K562 (cell line): ENCODE data around the gene GRB2. TPM values are rescaled to one million over a fixed set of nuclear protein-coding genes. Genes with fewer than 3 reads are reported as not detected.
"Not testable (repeated sequence)": the region's sequence is repeated elsewhere in the genome, so short reads cannot be mapped to it uniquely, and the experiment has no call there.

ENCODE experiments used
- ATAC-seq: fragments of 200-7000 bp; cut with Tn5 transposase; 3 replicates; pipeline ENCODE4 v1.9.1; 2020; ENCODE audit warnings: moderate library complexity
- BruUV-seq: library from RNA; stranded (reverse); fragments of 400-500 nt; replicated peaks from 2 replicates; lab custom pipeline; 2021; lab: Mats Ljungman, UMichigan
- CTCF ChIA-PET: fragments of 300-600 bp; formaldehyde crosslinking; extraction: SDS; loops from one replicate; lab custom pipeline; 2021; ENCODE audit warnings: low intra/inter-chr PET ratio; lab: Yijun Ruan, JAX
- POLR2A ChIA-PET: fragments of 300-600, 350-650 bp; sonication (Branson Sonifier 250); formaldehyde crosslinking; extraction: SDS; loops from one replicate; lab custom pipeline; 2021; ENCODE audit warnings: antibody characterized with exemption, inconsistent platforms; lab: Yijun Ruan, JAX
- DNase-seq, 4 experiments: peaks; one replicate each; pipeline versions ENCODE4 v3.0.0 to v3.0.0-alpha.2; 2011 to 2018; ENCODE audit warnings: low spot score in 3 of 4, mixed read lengths in 3 of 4; ENCODE audit errors: extremely low read depth in 1 of 4
- FAIRE-seq: peaks from 2 replicates; lab custom pipeline; 2011; peaks lifted over from hg19 to GRCh38; lab: Jason Lieb, UNC
- H2AFZ ChIP-seq: 2 replicates; pipeline ENCODE4 v1.6.0; 2011; ENCODE audit warnings: low read depth, low read length, control low read depth, inconsistent platforms
- H3K27ac ChIP-seq: fragments of 200-600 bp; 3 replicates; pipeline ENCODE4 v1.8.0; 2011; ENCODE audit warnings: low read depth, mild to moderate bottlenecking, control low read depth, inconsistent platforms, low read length, moderate library complexity, mixed read lengths; ENCODE audit errors: extremely low read depth
- H3K27me3 ChIP-seq, 2 experiments: fragments of 300-600 bp in 1 of 2; 2 replicates in 1 of 2; 3 replicates in 1 of 2; pipeline versions ENCODE4 v1.6.0 to v1.8.0; 2011; ENCODE audit warnings: inconsistent platforms in 2 of 2, low read length in 2 of 2, mild to moderate bottlenecking in 1 of 2, mixed read lengths in 1 of 2, moderate library complexity in 1 of 2; ENCODE audit not compliant: control insufficient read depth in 2 of 2, insufficient read depth in 2 of 2
- H3K36me3 ChIP-seq: fragments of 300-600 bp; 3 replicates; pipeline ENCODE4 v1.8.0; 2011; ENCODE audit warnings: mild to moderate bottlenecking, low read length, inconsistent platforms; ENCODE audit not compliant: control insufficient read depth, insufficient read depth
- H3K4me1 ChIP-seq, 2 experiments: fragments of 200-600 bp in 1 of 2; replicated peaks in 1 of 2; 2 replicates in 1 of 2; 3 replicates in 1 of 2; pipeline versions ENCODE4 v1.5.1 to v1.8.0; 2011; ENCODE audit warnings: inconsistent platforms in 2 of 2, low read length in 2 of 2, mild to moderate bottlenecking in 1 of 2, mixed read lengths in 1 of 2, moderate library complexity in 1 of 2; ENCODE audit not compliant: control insufficient read depth in 2 of 2, insufficient read depth in 2 of 2
- H3K4me2 ChIP-seq: 2 replicates; pipeline ENCODE4 v1.6.1; 2011; ENCODE audit warnings: low read length, control low read depth, inconsistent platforms, mixed read lengths; ENCODE audit not compliant: insufficient read depth
- H3K4me3 ChIP-seq: fragments of 200-600 bp; sonication (generic), shearing (Covaris generic); 2 replicates; pipeline ENCODE4 v1.5.1; 2016; ENCODE audit warnings: control low read depth, inconsistent platforms
- H3K79me2 ChIP-seq: fragments of 200-600 bp; 3 replicates; pipeline ENCODE4 v1.8.0; 2011; ENCODE audit warnings: low read length, inconsistent platforms; ENCODE audit not compliant: control insufficient read depth, insufficient read depth
- H3K9ac ChIP-seq, 2 experiments: 2 replicates each; pipeline versions ENCODE4 v1.6.0 to v1.6.1; 2011; ENCODE audit warnings: low read depth in 2 of 2, low read length in 2 of 2, control low read depth in 1 of 2, inconsistent platforms in 1 of 2, mild to moderate bottlenecking in 1 of 2, mixed read lengths in 1 of 2; ENCODE audit not compliant: insufficient read depth in 1 of 2
- H3K9me1 ChIP-seq: one replicate; pipeline ENCODE4 v1.6.0; 2011; ENCODE audit warnings: inconsistent platforms, mild to moderate bottlenecking, low read length, moderate library complexity; ENCODE audit not compliant: control insufficient read depth, insufficient read depth
- H3K9me3 ChIP-seq: replicated peaks from 2 replicates; pipeline ENCODE4 v1.5.1; 2011; ENCODE audit warnings: low read depth, low read length, inconsistent platforms; ENCODE audit not compliant: control insufficient read depth, insufficient read depth
- H4K20me1 ChIP-seq: replicated peaks from 2 replicates; pipeline ENCODE4 v1.6.1; 2011; ENCODE audit warnings: low read length, inconsistent platforms, mixed read lengths; ENCODE audit not compliant: control insufficient read depth, insufficient read depth
- BCOR ChIP-seq: fragments of 450-650 bp; IDR thresholded peaks from 2 replicates; pipeline ENCODE4 v1.6.1; 2016
- REST ChIP-seq, 2 experiments: fragments of 450-650 bp; formaldehyde crosslinking in 1 of 2; IDR thresholded peaks; 2 replicates each; pipeline versions ENCODE4 v1.4.0 to v1.6.1; 2014 to 2020; ENCODE audit warnings: mild to moderate bottlenecking in 2 of 2, borderline replicate concordance in 1 of 2, low read depth in 1 of 2
- ZBTB33 ChIP-seq: sonication (generic); formaldehyde crosslinking; IDR thresholded peaks from 2 replicates; pipeline ENCODE4 v1.8.1; 2023; ENCODE audit warnings: mild to moderate bottlenecking, missing genetic modification reagents
- ZNF121 ChIP-seq: sonication (generic); formaldehyde crosslinking; conservative IDR thresholded peaks from 2 replicates; pipeline ENCODE4 v1.8.0; 2022; ENCODE audit warnings: missing genetic modification reagents
- WGBS: fragments of 100-300 bp; shearing (Covaris generic); methylation state at CpG from one replicate; pipeline ENCODE4 v1.1.6; 2016; ENCODE audit warnings: low coverage, mixed read lengths; ENCODE audit not compliant: insufficient coverage; ENCODE audit errors: missing lambda C conversion rate; 5-methylcytosine and 5-hydroxymethylcytosine counted together
- in situ Hi-C: fragments of 300-500 bp; cut with MboI; formaldehyde crosslinking; loops from 4 replicates; pipeline ENCODE4 v1.15.0; 2018; ENCODE audit warnings: inconsistent platforms, mixed read lengths
- intact Hi-C: fragments of 100-400 bp; cut with micrococcal nuclease; formaldehyde crosslinking; loops from 2 replicates; pipeline ENCODE4 v1.14.2; 2022
- polyA plus RNA-seq, 8 experiments: library from polyadenylated mRNA; depleted of rRNA in 4 of 8; stranded (reverse) in 5 of 8; unstranded in 3 of 8; fragments of >200 nt; fragmentation: Nextera tagmentation in 2 of 8; fragmentation: Illumina TruSeq in 1 of 8; extraction: Ambion mirVana in 2 of 8; extraction: Trizol in 1 of 8; gene quantifications; 2 replicates each; pipeline versions ENCODE4 v1.2.1 to v1.2.3, GENCODE V29; 2011 to 2014; ENCODE audit warnings: inconsistent platforms in 1 of 8, missing spikeins in 1 of 8
- total RNA-seq, 7 experiments: library from RNA; depleted of rRNA in 6 of 7; stranded (reverse); fragments of >200 nt in 6 of 7; fragmentation: Illumina TruSeq in 2 of 7; extraction: Trizol in 2 of 7; gene quantifications; 2 replicates each; pipeline versions ENCODE4 v1.2.1 to v1.2.3, GENCODE V29; 2011 to 2021; ENCODE audit warnings: low replicate concordance in 1 of 7

Gene GRB2
- total and polyA plus RNA-seq, 9 of the 15 experiments (the other 6 are each of a cell fraction or from before 2014, with no cell fraction given): 57.2 to 136 (median 84.8) TPM

GRCh38 chr17:75454672-75455071, 49.2 kb upstream of the GRB2 start:
- H2AFZ ChIP-seq, H3K4me3 ChIP-seq, DNase-seq, intact Hi-C loops, FAIRE-seq, H3K27me3 ChIP-seq, H4K20me1 ChIP-seq, H3K9me3 ChIP-seq, POLR2A ChIA-PET, H3K9ac ChIP-seq, H3K27ac ChIP-seq, CTCF ChIA-PET, H3K4me2 ChIP-seq, H3K9me1 ChIP-seq, in situ Hi-C loops, BruUV-seq, H3K36me3 ChIP-seq, ATAC-seq: not testable (repeated sequence)
- H3K4me1 ChIP-seq: peaks cover 18 to 22% of the 10 kb centered on the region in 2 experiments; a peak in 4 of 5 replicates
- H3K79me2 ChIP-seq: peaks cover 15% of the 10 kb centered on the region
- TF ChIP-seq BCOR: peak; percentile 35; the same call in 1 of the 2 replicates
- peak; percentile 54 for TF ChIP-seq ZNF121
- WGBS: 97% methylated on average over 3 of the region's 3 CpGs

GRCh38 chr17:75454193-75454592, 48.7 kb upstream of the GRB2 start:
- H3K4me1 ChIP-seq: peaks cover 13 to 27% of the 10 kb centered on the region in 2 experiments; a peak in 4 of 5 replicates
- intact Hi-C loops (no loop called here), in situ Hi-C loops (no loop called here)
- H3K27ac ChIP-seq: no peak overlapping the region
- no peak overlapping the region for H2AFZ ChIP-seq
- BruUV-seq: no TSS peak
- peaks cover 15% of the 10 kb centered on the region for H3K79me2 ChIP-seq
- no peaks in the 10 kb centered on the region for H4K20me1 ChIP-seq
- no peaks in the 10 kb centered on the region for H3K36me3 ChIP-seq
- ATAC-seq (no peak), DNase-seq (no peak), FAIRE-seq (no peak)
- H3K9me1 ChIP-seq: no peaks in the 10 kb centered on the region
- H3K27me3 ChIP-seq: no peaks in the 10 kb centered on the region
- TF ChIP-seq REST (IDR thresholded peaks at IDR 0.05; ENCODE audit: borderline replicate concordance) (no peak), REST (CRISPR knock-in tag; IDR thresholded peaks at IDR 0.05; ENCODE audit: low read depth) (no peak), ZBTB33 (CRISPR knock-in tag) (no peak)
- H3K4me3 ChIP-seq: no peak overlapping the region
- H3K9ac ChIP-seq: no peak overlapping the region
- H3K4me2 ChIP-seq: no peak overlapping the region
- no peaks in the 10 kb centered on the region for H3K9me3 ChIP-seq
- POLR2A ChIA-PET: interaction anchor here (1.2 kb wide), 1 partner anchor 19 kb away, joined by 4 read pairs; no protein-coding TSS in a partner anchor
- CTCF ChIA-PET: no interaction called here
